GM19239 (cell line): ENCODE data around the gene PTPN2.
"Not testable (repeated sequence)": the region's sequence is repeated elsewhere in the genome, so short reads cannot be mapped to it uniquely, and the experiment has no call there.

Experiments
- DNase-seq: peaks from one replicate; pipeline ENCODE4 v3.0.0; 2011; ENCODE audit warnings: low spot score; ENCODE audit not compliant: insufficient read length
- FAIRE-seq: peaks from 2 replicates; lab custom pipeline; 2011; peaks lifted over from hg19 to GRCh38; lab: Jason Lieb, UNC

PTPN2 gene

GRCh38 chr18:12779043-12779442, 105.0 kb downstream of the PTPN2 start:
- FAIRE-seq (no peak), DNase-seq (no peak)

DNA sequence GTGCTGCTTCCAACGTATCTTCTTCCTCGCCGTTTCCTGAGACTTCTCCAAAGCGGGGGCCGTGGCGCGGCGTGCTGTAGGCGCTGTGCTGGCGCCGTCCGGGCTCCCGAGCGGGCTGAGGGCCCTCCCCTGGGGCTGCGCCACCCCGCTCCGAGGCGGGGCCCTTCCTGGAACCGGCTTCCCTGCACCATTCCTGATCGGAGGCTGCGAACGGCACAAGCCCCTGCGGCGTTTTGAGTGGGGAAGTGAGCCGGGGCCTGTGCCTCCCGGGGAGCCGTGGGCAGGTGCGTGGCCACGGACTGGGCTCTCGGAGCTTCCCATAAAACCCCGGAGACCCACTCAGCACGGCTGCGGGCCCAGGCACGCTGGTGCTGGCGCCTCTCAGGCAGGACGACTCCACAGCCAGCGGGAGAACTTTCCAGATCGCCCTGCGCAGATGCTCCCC, 106.5 kb downstream of the PTPN2 start:
- FAIRE-seq (no peak), DNase-seq (no peak)

DNA sequence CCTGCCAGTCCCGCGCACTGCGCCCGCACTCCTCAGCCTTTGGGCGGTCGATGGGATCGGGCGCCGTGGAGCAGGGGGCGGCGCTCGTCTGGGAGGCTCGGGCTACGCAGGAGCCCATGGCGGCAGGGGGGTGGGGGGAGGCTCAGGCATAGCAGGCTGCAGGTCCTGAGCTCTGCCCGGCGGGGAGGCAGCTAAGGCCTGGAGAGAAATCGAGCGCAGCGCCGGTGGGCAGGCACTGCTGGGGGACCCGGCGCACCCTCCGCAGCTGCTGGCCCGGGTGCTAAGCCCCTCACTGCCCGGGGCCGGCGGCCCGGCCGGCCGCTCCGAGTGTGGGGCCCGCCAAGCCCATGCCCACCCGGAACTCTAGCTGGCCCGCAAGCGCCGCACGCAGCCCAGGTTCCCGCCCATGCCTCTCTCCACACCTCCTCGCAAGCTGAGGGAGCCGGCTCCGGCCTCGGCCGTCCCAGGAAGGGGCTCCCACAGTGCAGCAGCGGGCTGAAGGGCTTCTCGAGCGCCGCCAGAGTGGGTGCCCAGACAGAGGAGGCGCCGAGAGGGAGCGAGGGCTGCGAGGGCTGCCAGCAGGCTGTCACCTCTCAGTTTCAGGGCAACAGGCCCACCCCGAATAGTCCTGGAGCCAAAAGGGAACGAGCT, 107.1 kb downstream of the PTPN2 start:
- DNase-seq (no peak), FAIRE-seq (no peak)

DNA sequence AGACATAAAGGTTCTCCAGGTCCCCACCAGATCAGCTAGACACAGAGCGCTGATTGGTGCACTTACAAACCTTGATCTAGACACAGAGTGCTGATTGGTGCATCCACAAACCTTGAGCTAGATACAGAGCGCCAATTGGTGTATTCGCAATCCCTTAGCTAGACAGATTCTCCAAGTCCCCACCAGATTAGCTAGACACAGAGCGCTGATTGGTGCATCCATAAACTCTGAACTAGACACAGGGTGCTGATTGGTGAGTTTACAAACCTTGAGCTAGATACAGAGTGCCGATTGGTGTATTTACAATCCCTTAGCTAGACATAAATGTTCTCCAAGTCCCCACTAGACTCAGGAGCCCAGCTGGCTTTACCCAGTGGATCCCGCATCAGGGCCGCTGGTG, 107.6 kb downstream of the PTPN2 start:
- not testable (repeated sequence) for DNase-seq, FAIRE-seq

GRCh38 chr18:12774982-12775381, 109.1 kb downstream of the PTPN2 start:
- FAIRE-seq (no peak), DNase-seq (no peak)

DNA sequence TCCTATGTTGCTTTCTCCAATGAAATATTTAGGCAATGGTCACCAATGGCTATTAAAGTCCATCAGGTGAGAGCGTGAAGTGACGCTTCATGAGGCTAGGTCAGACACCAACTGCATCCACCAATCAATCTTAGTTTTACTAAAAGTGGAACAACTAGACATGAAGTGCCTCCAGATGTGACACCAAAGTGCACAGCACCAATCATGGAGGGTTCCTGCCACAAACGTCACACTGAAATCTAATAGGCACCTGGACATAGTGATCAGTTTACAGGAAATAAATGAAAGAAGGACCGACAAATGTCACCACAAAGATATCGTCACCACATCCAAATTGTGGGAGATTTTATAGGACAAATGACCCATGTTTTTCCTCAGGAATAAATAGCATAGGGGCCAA, 110.7 kb downstream of the PTPN2 start:
- FAIRE-seq (no peak), DNase-seq (no peak)

DNA sequence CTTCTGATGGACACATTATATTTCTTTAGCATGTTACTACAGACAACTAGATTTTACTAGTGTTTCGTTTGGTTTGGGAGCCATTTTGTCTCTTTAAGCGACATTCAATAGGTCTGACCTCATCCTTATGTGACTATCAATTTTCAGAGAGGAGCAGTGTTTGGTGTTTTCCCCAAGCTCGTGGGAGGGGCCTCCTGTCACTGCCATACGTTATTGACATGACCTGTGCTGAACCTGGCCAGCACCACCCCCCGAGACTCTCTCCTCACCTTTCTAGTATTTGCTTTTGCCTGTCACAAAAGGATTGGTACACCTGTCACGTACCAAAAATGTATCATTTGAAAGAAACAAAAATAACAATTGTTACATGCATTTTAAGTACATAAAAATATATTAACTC, 111.9 kb downstream of the PTPN2 start:
- no peak for FAIRE-seq
- DNase-seq = no peak

DNA sequence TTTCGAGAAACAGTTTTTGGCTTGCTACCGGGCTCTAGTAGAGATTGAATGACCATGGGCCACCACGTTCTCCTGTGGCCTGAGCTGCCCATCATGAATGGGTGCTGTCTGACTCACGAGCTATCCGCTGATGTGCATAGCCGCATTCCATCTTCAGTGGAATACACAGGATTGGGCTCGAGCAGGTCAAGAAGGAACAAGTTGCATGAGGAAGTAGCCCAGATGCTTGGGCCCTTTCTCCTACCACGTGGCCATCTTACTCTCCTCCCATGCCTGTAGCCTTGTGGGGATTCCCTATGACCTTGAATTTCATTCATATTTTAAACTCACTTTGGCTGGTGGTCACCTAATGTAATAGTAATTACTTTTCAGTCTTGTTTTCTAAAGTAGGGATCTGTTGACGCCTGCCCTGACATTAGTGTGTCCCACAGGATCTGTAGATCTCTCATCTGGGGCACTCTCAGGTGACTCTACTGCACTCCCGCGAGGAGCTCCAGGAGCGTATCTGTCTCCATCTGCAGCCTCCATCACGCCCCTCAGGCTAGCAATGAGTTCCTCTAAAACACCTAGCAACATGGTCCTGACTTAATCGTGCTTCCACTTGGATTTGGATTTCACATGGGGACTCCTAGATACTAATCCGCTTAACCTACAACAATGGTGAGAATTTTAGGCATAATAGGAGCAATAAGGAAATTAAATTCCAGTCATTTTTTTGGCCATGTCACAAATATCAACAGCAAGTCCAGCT, 113.4 kb downstream of the PTPN2 start:
- no peak for FAIRE-seq

DNA sequence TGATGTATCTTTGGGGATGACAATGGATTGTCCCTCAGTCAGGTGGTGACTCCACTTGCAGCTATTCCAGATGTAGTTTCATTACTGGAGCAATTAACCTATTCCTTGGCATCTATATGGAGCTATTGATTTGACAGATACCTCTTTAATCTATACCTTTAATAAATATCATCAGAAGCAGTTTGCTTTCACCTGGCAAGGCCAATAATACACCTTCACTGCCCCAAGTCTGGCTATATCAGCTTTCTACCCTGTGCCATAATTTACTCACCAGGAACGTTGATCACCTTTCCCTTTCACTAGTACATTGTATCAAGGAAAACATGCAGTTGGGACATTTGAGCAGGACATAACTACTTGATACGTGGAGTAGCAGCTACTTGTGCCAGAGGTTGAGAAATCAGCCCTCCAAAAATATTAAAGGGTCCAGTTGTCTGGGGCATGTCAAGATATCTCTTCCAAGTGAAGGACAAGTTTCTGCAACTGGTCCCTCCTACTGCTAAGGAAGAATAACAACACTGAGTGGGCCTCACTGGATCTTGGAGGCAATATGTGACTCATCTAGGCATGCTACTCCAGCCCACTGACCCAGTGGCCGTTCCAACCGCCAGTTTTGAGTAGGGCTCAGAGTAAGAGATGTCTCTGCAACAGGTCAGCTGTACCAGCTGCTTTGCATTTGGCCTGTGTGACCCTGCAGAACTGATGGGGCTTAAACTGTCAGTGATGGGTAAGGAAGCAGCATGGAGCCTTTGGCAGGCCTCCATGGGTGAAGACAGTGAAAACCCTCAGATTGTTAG, 114.2 kb downstream of the PTPN2 start:
- FAIRE-seq = no peak
- no peak for DNase-seq

More for the DNA sequence above, 113.4 kb downstream of the PTPN2 start:
- DNase-seq = no peak

- FAIRE-seq (no peak), DNase-seq (no peak)
These were observed 114.9 kb downstream of the PTPN2 start for GRCh38 chr18:12769136-12769535.

DNA sequence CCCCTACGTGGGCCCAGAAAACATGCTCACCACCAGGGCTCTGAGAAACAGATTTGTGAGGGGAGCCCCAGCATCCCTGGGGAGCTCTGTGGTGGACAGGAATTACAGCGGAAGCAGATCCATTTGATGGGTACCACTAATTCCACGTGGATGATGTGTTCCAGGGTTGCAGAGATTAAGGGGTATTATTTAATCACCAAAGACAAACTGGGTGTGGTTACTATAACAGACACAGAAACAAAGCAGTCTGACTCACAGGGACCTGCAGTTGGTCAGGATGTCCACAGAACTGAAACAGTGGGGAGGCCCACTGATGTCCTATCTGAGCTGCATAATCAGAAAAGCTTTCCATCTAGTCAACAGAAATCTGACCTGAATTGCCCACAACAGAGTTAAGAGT, 115.4 kb downstream of the PTPN2 start:
- DNase-seq (no peak), FAIRE-seq (no peak)

GRCh38 chr18:12767580-12768155, 116.4 kb downstream of the PTPN2 start:
- no peak for DNase-seq
- FAIRE-seq = no peak

GRCh38 chr18:12766986-12767433, 117.0 kb downstream of the PTPN2 start:
- FAIRE-seq (no peak), DNase-seq (no peak)

- FAIRE-seq (no peak), DNase-seq (no peak)
These were observed 118.5 kb downstream of the PTPN2 start for GRCh38 chr18:12765586-12765985.

- FAIRE-seq (no peak), DNase-seq (no peak)
These were observed 118.9 kb downstream of the PTPN2 start for GRCh38 chr18:12765126-12765525.

DNA sequence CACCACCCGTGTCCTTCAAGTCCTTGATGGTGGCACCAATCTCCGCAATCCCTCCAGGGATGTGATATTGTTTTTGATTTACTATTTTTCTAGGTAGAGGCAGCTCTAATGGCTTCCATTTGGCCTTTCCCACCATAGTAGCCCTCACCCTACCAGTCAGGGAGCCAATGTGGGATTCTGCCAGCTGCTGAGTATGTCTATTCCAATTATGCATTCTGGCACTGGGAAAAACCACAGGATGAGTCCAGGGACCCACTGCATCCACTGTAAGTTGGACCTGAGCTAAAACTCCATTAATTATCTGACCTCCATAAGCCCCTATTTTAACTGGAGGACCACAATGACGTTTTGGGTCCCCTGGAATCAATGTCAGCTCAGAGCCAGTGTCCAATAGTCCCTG, 125.5 kb downstream of the PTPN2 start:
- FAIRE-seq, DNase-seq: not testable (repeated sequence)

- FAIRE-seq, DNase-seq: not testable (repeated sequence)
These were observed 127.3 kb downstream of the PTPN2 start for GRCh38 chr18:12756619-12757239.

DNA sequence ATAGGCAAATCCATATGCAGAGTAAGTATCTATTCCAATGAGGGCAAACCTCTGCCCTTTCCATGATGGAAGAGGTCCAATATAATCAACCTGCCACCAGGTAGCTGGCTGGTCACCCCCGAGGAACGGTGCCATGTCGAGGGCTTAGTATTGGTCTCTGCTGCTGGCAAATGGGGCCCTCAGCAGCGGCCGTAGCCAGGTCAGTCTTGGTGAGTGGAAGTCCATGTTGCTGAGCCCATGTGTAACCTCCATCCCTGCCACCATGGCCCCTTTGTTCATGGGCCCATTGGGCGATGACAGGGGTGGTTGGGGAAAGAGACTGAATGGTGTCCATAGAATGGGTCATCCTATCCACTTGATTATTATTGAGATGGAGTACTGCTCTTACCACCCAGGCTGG, 128.4 kb downstream of the PTPN2 start:
- not testable (repeated sequence) for DNase-seq, FAIRE-seq

DNA sequence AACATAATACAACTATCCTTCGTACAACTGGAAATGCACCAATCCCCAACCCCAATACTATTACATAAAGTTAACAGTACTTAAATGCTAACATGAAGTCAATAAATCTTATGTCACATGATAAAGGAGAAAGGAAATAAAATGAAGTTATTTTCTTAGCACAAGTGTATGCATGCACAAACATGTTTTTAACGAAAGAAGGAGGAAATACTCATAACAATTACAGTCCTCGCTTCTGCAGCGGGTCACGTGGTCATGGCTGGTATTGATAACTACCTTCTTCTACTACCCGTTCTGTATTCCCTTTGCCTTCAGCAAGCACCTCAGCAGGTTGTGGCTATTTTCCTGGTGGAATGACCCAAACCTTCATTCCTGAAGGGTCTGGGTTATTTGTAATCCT, 129.5 kb downstream of the PTPN2 start:
- no peak for DNase-seq
- no peak for FAIRE-seq

DNA sequence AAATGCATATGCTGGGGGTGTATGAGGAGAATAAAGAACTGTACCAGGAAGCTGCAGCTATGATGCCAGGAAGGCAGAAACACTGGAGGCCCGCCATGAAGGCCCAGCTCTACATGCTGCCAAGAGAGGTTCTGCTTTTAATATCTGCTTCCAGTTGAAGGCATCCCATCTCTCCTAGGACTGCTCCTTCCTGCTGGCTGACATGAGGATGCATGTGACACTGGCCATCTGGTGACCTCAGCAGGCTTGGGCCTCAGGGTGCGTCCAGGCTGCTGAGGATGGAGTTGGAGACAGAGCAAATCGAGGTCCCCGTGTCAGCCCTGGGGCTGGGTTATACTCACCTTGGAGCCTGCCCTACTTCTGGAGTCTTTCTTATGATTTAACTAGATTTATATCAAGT, 132.1 kb downstream of the PTPN2 start:
- DNase-seq = no peak
- FAIRE-seq = no peak
